Gastroesophageal sphincter (tissue), 4 donors: ENCODE results near the gene HIF1A. TPM values are rescaled to one million over a fixed set of nuclear protein-coding genes. Genes with fewer than 3 reads are reported as not detected.

Experiments used
- ATAC-seq: fragments of 150-250 bp; one replicate; pipeline ENCODE4 v1.9.1; 2016; ENCODE audit warnings: mild to moderate bottlenecking, moderate library complexity
- H3K27ac ChIP-seq, 4 donors: fragments of 200-600 bp; sonication (generic) in 3 of 4; 1 replicate in 3 of 4; 2 replicates in 1 of 4; pipeline ENCODE4 v1.5.1; 2016 to 2019
- H3K27me3 ChIP-seq: fragments of 200-600 bp; sonication (generic); one replicate; pipeline ENCODE4 v1.5.1; 2019
- H3K36me3 ChIP-seq, 2 donors: fragments of 200-600 bp; sonication (generic); one replicate each; pipeline ENCODE4 v1.5.1; 2019; ENCODE audit warnings: control low read depth in 1 of 2
- H3K4me1 ChIP-seq, 3 donors: fragments of 200-600 bp; sonication (generic); 1 replicate in 2 of 3; 2 replicates in 1 of 3; pipeline ENCODE4 v1.5.1; 2016 to 2019; ENCODE audit warnings: control low read depth in 2 of 3
- H3K4me3 ChIP-seq, 2 donors: fragments of 200-600 bp; sonication (generic); one replicate each; pipeline ENCODE4 v1.5.1; 2019; ENCODE audit warnings: mild to moderate bottlenecking in 1 of 2, moderate library complexity in 1 of 2
- H3K9me3 ChIP-seq, 3 donors: fragments of 200-600 bp; sonication (generic); one replicate each; pipeline ENCODE4 v1.5.1; 2017 to 2019; ENCODE audit warnings: control low read depth in 2 of 3
- EP300 ChIP-seq: sonication (generic); formaldehyde crosslinking; IDR thresholded peaks from one replicate; pipeline ENCODE4 v1.6.1; 2017; ENCODE audit warnings: antibody characterized with exemption, mild to moderate bottlenecking
- POLR2A ChIP-seq, 2 donors: fragments of 450-650 bp; IDR thresholded peaks; one replicate each; pipeline ENCODE4 v1.6.1; 2017; ENCODE audit warnings: antibody characterized with exemption in 2 of 2, mild to moderate bottlenecking in 2 of 2, moderate library complexity in 1 of 2
- POLR2AphosphoS5 ChIP-seq: sonication (generic); formaldehyde crosslinking; IDR thresholded peaks from one replicate; pipeline ENCODE4 v1.6.1; 2017; ENCODE audit warnings: antibody characterized with exemption
- WGBS, 2 donors: methylation state at CpG; one replicate each; pipeline ENCODE4 v1.1.5; 2018; ENCODE audit warnings: low coverage in 1 of 2; 5-methylcytosine and 5-hydroxymethylcytosine counted together
- total RNA-seq, 4 donors: library from RNA; depleted of rRNA; stranded (reverse); fragments of >200 nt; gene quantifications; one replicate each; pipeline ENCODE4 v1.1.0, GENCODE V29; 2016
- TF ChIP-seq, protein P1 (sequence below), 4 experiments: fragments of 200-600 bp in 2 of 4; fragments of 450-650 bp in 2 of 4; sonication (generic) in 1 of 4; IDR thresholded peaks; one replicate each; pipeline ENCODE4 v1.5.1; 2017 to 2019; ENCODE audit warnings: antibody characterized with exemption in 4 of 4, mild to moderate bottlenecking in 2 of 4, moderate library complexity in 2 of 4

Gene HIF1A
- total RNA-seq, 4 donors from 2014 or later: 84.3 to 120 (median 111) TPM

DNA sequence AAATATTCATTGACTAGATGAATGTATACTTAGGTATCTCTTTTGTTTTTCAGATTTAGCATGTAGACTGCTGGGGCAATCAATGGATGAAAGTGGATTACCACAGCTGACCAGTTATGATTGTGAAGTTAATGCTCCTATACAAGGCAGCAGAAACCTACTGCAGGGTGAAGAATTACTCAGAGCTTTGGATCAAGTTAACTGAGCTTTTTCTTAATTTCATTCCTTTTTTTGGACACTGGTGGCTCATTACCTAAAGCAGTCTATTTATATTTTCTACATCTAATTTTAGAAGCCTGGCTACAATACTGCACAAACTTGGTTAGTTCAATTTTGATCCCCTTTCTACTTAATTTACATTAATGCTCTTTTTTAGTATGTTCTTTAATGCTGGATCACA, 51.6 kb downstream of the HIF1A start:
- Histone ChIP-seq H3K36me3 (peaks cover 0 to 61% of the 10 kb centered on the region in 2 donors), H3K27ac (peak overlapping the region in 2 of 4 donors; percentile 37 to 39), H3K9me3 (no peaks in the 10 kb centered on the region), H3K27me3 (no peaks in the 10 kb centered on the region), H3K4me1 (peaks cover 3 to 42% (median 7%) of the 10 kb centered on the region in 3 donors), H3K4me3 (no peak overlapping the region)
- ATAC-seq: no peak
- TF ChIP-seq EP300 (no peak), POLR2A (IDR thresholded peaks at IDR 0.05) (no peak), POLR2AphosphoS5 (no peak)
- TF ChIP-seq, protein P1, sequence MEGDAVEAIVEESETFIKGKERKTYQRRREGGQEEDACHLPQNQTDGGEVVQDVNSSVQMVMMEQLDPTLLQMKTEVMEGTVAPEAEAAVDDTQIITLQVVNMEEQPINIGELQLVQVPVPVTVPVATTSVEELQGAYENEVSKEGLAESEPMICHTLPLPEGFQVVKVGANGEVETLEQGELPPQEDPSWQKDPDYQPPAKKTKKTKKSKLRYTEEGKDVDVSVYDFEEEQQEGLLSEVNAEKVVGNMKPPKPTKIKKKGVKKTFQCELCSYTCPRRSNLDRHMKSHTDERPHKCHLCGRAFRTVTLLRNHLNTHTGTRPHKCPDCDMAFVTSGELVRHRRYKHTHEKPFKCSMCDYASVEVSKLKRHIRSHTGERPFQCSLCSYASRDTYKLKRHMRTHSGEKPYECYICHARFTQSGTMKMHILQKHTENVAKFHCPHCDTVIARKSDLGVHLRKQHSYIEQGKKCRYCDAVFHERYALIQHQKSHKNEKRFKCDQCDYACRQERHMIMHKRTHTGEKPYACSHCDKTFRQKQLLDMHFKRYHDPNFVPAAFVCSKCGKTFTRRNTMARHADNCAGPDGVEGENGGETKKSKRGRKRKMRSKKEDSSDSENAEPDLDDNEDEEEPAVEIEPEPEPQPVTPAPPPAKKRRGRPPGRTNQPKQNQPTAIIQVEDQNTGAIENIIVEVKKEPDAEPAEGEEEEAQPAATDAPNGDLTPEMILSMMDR (IDR thresholded peaks at IDR 0.05): no peak

DNA sequence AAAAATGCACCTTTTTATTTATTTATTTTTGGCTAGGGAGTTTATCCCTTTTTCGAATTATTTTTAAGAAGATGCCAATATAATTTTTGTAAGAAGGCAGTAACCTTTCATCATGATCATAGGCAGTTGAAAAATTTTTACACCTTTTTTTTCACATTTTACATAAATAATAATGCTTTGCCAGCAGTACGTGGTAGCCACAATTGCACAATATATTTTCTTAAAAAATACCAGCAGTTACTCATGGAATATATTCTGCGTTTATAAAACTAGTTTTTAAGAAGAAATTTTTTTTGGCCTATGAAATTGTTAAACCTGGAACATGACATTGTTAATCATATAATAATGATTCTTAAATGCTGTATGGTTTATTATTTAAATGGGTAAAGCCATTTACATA, 52.0 kb downstream of the HIF1A start:
- Histone ChIP-seq H3K36me3 (peaks cover 0 to 56% of the 10 kb centered on the region in 2 donors), H3K4me3 (no peak overlapping the region), H3K27ac (peak overlapping the region in 2 of 4 donors; percentile 37 to 39), H3K9me3 (no peaks in the 10 kb centered on the region), H3K4me1 (peaks cover 3 to 47% (median 7%) of the 10 kb centered on the region in 3 donors), H3K27me3 (no peaks in the 10 kb centered on the region)
- no peak for TF ChIP-seq EP300
- no peak for ATAC-seq
- 75 to 81% methylated on average over 3 of the region's 3 CpGs for WGBS, 2 donors

DNA sequence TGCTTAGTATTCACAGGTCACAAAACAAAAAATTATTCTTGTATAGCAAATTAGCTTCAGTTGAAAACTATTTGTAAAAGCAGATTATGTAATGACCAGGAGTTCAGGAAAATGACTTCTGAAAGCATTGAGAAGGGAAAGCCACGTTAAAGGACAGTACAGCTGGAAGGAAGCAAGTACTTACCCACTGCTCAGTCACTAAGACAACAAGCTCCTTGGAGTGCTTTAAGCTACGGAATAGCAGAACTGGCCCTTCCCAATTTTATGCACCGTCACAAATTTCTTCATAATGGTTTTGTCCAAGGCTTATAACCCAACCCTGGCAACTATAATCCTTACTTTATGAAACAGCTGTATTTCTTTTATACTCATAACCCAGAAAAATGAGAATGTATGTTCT, 54.0 kb downstream of the HIF1A start:
- H3K9me3 ChIP-seq: no peaks in the 10 kb centered on the region
- ATAC-seq: no peak
- no peaks in the 10 kb centered on the region for H3K27me3 ChIP-seq
- WGBS, 2 donors: 50 to 54% methylated on average over 3 of the region's 3 CpGs
- H3K27ac ChIP-seq: peak overlapping the region in 1 of 4 donors; percentile 32
- peaks cover 3 to 48% (median 7%) of the 10 kb centered on the region in 3 donors for H3K4me1 ChIP-seq
- peaks cover 0 to 38% of the 10 kb centered on the region in 2 donors for H3K36me3 ChIP-seq
- TF ChIP-seq POLR2AphosphoS5 (no peak), POLR2A (IDR thresholded peaks at IDR 0.05) (no peak), EP300 (no peak)
- TF ChIP-seq, protein P1 (IDR thresholded peaks at IDR 0.05): no peak
- H3K4me3 ChIP-seq: no peak overlapping the region

DNA sequence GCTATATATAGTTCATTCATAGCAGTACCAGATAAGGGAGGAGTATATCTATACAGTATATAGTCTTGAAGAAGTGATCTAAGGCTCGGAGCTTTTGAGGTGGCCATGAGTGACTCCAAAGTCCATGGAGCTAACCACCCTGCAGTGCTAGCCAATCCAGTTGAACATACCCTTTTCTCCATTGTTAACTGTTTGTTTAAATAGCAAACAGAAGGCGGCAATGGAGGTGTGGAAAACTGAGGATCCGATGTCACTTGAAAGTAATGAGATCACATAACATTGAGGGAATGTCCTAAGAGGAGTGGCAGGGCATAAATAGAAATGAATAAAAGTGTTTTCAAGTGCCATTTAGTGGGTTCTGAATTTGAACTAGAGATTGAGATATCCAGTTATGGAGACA, 54.6 kb downstream of the HIF1A start:
- no peaks in the 10 kb centered on the region for H3K27me3 ChIP-seq
- H3K4me1 ChIP-seq: peaks cover 3 to 48% (median 7%) of the 10 kb centered on the region in 3 donors
- TF ChIP-seq POLR2A (IDR thresholded peaks at IDR 0.05) (no peak), EP300 (no peak), POLR2AphosphoS5 (peak; percentile 2)
- TF ChIP-seq, protein P1 (IDR thresholded peaks at IDR 0.05): no peak
- no peak for ATAC-seq
- no peaks in the 10 kb centered on the region for H3K9me3 ChIP-seq
- no peak overlapping the region for H3K4me3 ChIP-seq
- peaks cover 0 to 32% of the 10 kb centered on the region in 2 donors for H3K36me3 ChIP-seq
- WGBS, 2 donors: 69 to 71% methylated on average over 3 of the region's 3 CpGs
- no peak overlapping the region for H3K27ac ChIP-seq

DNA sequence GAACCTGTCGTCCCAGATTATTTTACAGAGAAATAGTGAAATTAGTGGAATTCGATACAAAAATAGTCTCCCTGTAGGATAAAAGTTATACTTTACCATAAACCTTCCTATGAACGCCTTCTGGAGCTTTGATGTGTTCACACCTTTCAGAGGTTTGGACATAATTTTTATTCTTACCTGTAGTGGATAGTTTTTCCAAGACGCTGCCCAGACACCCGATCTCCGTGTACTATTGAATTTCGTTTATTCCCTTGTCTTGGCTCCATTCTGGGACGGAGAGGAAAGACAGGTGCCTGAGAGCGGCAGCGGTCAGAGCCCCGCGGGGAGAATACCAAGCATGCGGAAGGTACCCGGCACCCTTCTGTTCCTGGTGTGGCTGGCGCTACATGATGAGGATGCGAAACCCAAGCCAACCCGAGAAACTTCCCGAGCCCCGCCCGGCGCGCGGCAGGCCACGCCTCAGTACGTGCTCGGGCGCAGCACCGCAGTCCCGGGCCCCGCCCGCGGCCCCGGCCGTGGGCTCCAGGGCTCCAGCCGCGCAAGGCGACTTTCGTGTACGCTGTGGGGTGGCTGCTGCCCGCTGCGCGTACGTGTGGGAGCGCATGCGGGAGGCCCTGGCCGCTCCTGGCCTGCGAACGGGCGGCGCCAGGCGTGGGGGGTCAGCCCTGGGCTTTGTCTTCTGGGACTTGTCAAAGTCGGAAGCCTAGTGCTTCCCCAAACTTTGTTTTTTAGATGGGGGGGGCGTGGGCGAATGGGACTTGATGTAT, 55.6 kb downstream of the HIF1A start:
- 3 to 11% methylated on average over 4 to 17 of the region's 54 CpGs for WGBS, 2 donors
- ATAC-seq: peak; percentile 98

More for the DNA sequence above, 55.6 kb downstream of the HIF1A start:
- Histone ChIP-seq H3K27me3 (no peaks in the 10 kb centered on the region), H3K36me3 (peaks cover 0 to 21% of the 10 kb centered on the region in 2 donors), H3K4me1 (peaks cover 3 to 48% (median 7%) of the 10 kb centered on the region in 3 donors), H3K4me3 (peak overlapping the region; percentile 58 to 98), H3K9me3 (no peaks in the 10 kb centered on the region), H3K27ac (peak overlapping the region; percentile 82 to 99 (median 91))
- TF ChIP-seq POLR2A (IDR thresholded peaks at IDR 0.05): peak; percentile 80 to 88
- TF ChIP-seq, protein P1 (IDR thresholded peaks at IDR 0.05): no peak
- TF ChIP-seq POLR2AphosphoS5: peak; percentile 80
- TF ChIP-seq EP300: no peak
